HepG2 (cell line): ENCODE results near the gene PIK3C2B. TPM values are rescaled to one million over a fixed set of nuclear protein-coding genes. Genes with fewer than 3 reads are reported as not detected.
A peak's percentile ranks its signal among the peaks of the same experiment; 100 is the strongest.

Source experiments
- DDIT3 ChIP-seq: sonication (generic); formaldehyde crosslinking; IDR thresholded peaks from 2 replicates; pipeline ENCODE4 v1.4.0; 2020; ENCODE audit warnings: mild to moderate bottlenecking, missing genetic modification reagents
- FOXO4 ChIP-seq: sonication (generic); formaldehyde crosslinking; conservative IDR thresholded peaks from 2 replicates; pipeline ENCODE4 v1.8.1; 2023; ENCODE audit warnings: missing genetic modification reagents
- GFI1 ChIP-seq: sonication (generic); formaldehyde crosslinking; IDR thresholded peaks from 2 replicates; pipeline ENCODE4 v1.5.0; 2020; ENCODE audit warnings: missing genetic modification reagents, mild to moderate bottlenecking, borderline replicate concordance
- HOXA5 ChIP-seq: sonication (generic); formaldehyde crosslinking; IDR thresholded peaks from 2 replicates; pipeline ENCODE4 v1.4.0; 2020; ENCODE audit warnings: missing genetic modification reagents
- TBX2 ChIP-seq: sonication (generic); formaldehyde crosslinking; IDR thresholded peaks from 2 replicates; pipeline ENCODE4 v1.5.0; 2020; ENCODE audit warnings: missing genetic modification reagents, mild to moderate bottlenecking, borderline replicate concordance
- ZNF543 ChIP-seq: sonication (generic); formaldehyde crosslinking; IDR thresholded peaks from 2 replicates; pipeline ENCODE4 v1.4.0; 2020; ENCODE audit warnings: mild to moderate bottlenecking, missing genetic modification reagents
- ZNF609 ChIP-seq: sonication (generic); formaldehyde crosslinking; IDR thresholded peaks from 2 replicates; pipeline ENCODE4 v1.4.0; 2020; ENCODE audit warnings: mild to moderate bottlenecking, missing genetic modification reagents, borderline replicate concordance
- ZNF788 ChIP-seq: sonication (generic); formaldehyde crosslinking; IDR thresholded peaks from 2 replicates; pipeline ENCODE4 v1.5.0; 2020; ENCODE audit warnings: mild to moderate bottlenecking, missing genetic modification reagents, borderline replicate concordance
- ZNF790 ChIP-seq: sonication (generic); formaldehyde crosslinking; IDR thresholded peaks from 2 replicates; pipeline ENCODE4 v1.8.0; 2022; ENCODE audit warnings: missing genetic modification reagents, mild to moderate bottlenecking, borderline replicate concordance
- polyA plus RNA-seq, 8 experiments: library from polyadenylated mRNA; depleted of rRNA in 3 of 8; stranded (reverse) in 7 of 8; unstranded in 1 of 8; fragments of >200 nt; fragmentation: Illumina TruSeq in 4 of 8; extraction: Trizol in 4 of 8; gene quantifications; 2 replicates each; pipeline versions ENCODE4 v1.2.1 to v1.2.3, GENCODE V29; 2011 to 2016; ENCODE audit warnings: low read depth in 4 of 8, missing spikeins in 1 of 8, mixed read lengths in 1 of 8; ENCODE audit not compliant: insufficient read depth in 1 of 8
- total RNA-seq, 5 experiments: library from RNA; depleted of rRNA; stranded (reverse); fragments of >200 nt; fragmentation: Illumina TruSeq; extraction: Trizol; gene quantifications; 2 replicates each; pipeline ENCODE4 v1.2.3, GENCODE V29; 2016; ENCODE audit warnings: low read depth in 1 of 5

PIK3C2B gene
- total and polyA plus RNA-seq, 2 of the 13 experiments (the other 11 are each of a cell fraction or from before 2014, with no cell fraction given), result 3.4 to 4.5 TPM

- TF ChIP-seq ZNF609 (CRISPR knock-in tag) (0 out of 2 replicates have a peak, but pooled peaks have one; percentile 7), FOXO4 (CRISPR knock-in tag) (no peak), GFI1 (0 out of 2 replicates have a peak, but pooled peaks have one; percentile 20), ZNF790 (CRISPR knock-in tag) (no peak), TBX2 (CRISPR knock-in tag) (peak; percentile 49; the same call in 1 of the 2 replicates), ZNF543 (0 out of 2 replicates have a peak, but pooled peaks have one; percentile 32), ZNF788 (CRISPR knock-in tag) (0 out of 2 replicates have a peak, but pooled peaks have one; percentile 28), DDIT3 (CRISPR knock-in tag) (no peak), HOXA5 (CRISPR knock-in tag) (peak; percentile 6; the same call in 1 of the 2 replicates)
- TF ChIP-seq, all 625 proteins: peak for 12
These were observed 1.2 kb downstream of the PIK3C2B start (continued) for GRCh38 chr1:204493145-204493983.
